CD4-positive, alpha-beta T cell treated with Interferon alpha-2 for 1 hour (primary cell): ENCODE measurements around the gene CYP3A7.
"Not testable (repeated sequence)": the region's sequence is repeated elsewhere in the genome, so short reads cannot be mapped to it uniquely, and the experiment has no call there.

Source experiments
- DNase-seq, 2 donors: peaks; one replicate each; pipeline ENCODE4 v3.0.0-alpha.2; 2020 to 2022

Gene CYP3A7

GRCh38 chr7:99665312-99666012 is 69.5 kb downstream of the CYP3A7 start:
- DNase-seq = no peak

DNA sequence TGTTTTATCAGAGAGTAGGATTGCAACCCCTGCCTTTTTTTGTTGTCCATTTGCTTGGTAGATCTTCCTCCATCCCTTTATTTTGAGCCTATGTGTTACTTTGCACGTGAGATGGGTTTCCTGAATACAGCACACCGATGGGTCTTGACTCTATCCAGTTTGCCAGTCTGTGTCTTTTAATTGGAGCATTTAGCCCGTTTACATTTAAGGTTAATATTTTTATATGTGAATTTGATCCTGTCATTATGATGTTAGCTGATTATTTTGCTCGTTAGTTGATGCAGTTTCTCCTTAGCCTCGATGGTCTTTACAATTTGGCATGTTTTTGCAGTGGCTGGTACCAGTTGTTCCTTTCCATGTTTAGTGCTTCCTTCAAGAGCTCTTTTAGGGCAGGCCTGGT is 77.1 kb downstream of the CYP3A7 start:
- DNase-seq = not testable (repeated sequence)
